ENCODE data around the gene TNS1. TPM values are rescaled to one million over a fixed set of nuclear protein-coding genes. Genes with fewer than 3 reads are reported as not detected.

The TNS1 gene
- total and polyA plus RNA-seq, 7 donors = 73.4 to 742 (median 276) TPM

- no peak overlapping the region for H3K4me3 ChIP-seq
- TF ChIP-seq CTCF (IDR thresholded peaks at IDR 0.05) = no peak
- peaks cover under 1 to 87% of the 10 kb centered on the region in 2 donors for H3K36me3 ChIP-seq (ENCODE audit: insufficient read depth in 1 of 2, low read depth in 1 of 2)
- DNase-seq (peak; percentile 80 to 85), ATAC-seq (peak in 3 of 4 donors; percentile 1 to 4 (median 1))
- no peaks in the 10 kb centered on the region for H3K27me3 ChIP-seq (ENCODE audit: insufficient read depth in 3 of 3, low read length in 2 of 3)
- intact Hi-C loops (cut with DNase I) = loop anchor here in 1 of 2 donors (2.0 kb wide), 1 partner anchor 21 kb away; no protein-coding TSS in a partner anchor
- H3K27ac ChIP-seq = peak overlapping the region; percentile 89
- H3K9me3 ChIP-seq = no peaks in the 10 kb centered on the region
- peaks cover 98% of the 10 kb centered on the region for H3K4me1 ChIP-seq
- 71 to 76% (median 76%) methylated on average over 18 of the region's 18 CpGs for WGBS, 3 donors
Observed at GRCh38 chr2:217835931-217836891, 166.6 kb downstream of the TNS1 start.

- intact Hi-C loops (cut with DNase I) = loop anchor here in 1 of 2 donors (2.0 kb wide), 1 partner anchor 22 kb away; no protein-coding TSS in a partner anchor
- H3K4me3 ChIP-seq = no peak overlapping the region
- no peak for TF ChIP-seq CTCF (IDR thresholded peaks at IDR 0.05)
- peak overlapping the region; percentile 89 for H3K27ac ChIP-seq
- WGBS, 3 donors = 83 to 91% (median 86%) methylated on average over 11 of the region's 11 CpGs
- H3K36me3 ChIP-seq (ENCODE audit: insufficient read depth in 1 of 2, low read depth in 1 of 2) = peaks cover 8 to 87% of the 10 kb centered on the region in 2 donors
- DNase-seq (peak in 1 of 2 donors; percentile 65), ATAC-seq (peak in 3 of 4 donors; percentile 9 to 31 (median 17))
- H3K9me3 ChIP-seq = no peaks in the 10 kb centered on the region
- H3K27me3 ChIP-seq (ENCODE audit: insufficient read depth in 3 of 3, low read length in 2 of 3) = no peaks in the 10 kb centered on the region
- peaks cover 98% of the 10 kb centered on the region for H3K4me1 ChIP-seq
Observed at GRCh38 chr2:217834744-217835513, 167.9 kb downstream of the TNS1 start.

- H3K27me3 ChIP-seq (ENCODE audit: insufficient read depth in 3 of 3, low read length in 2 of 3) = no peaks in the 10 kb centered on the region
- H3K27ac ChIP-seq = peak overlapping the region; percentile 89
- peaks cover 8 to 89% of the 10 kb centered on the region in 2 donors for H3K36me3 ChIP-seq (ENCODE audit: insufficient read depth in 1 of 2, low read depth in 1 of 2)
- H3K4me3 ChIP-seq = no peak overlapping the region
- peaks cover 98% of the 10 kb centered on the region for H3K4me1 ChIP-seq
- intact Hi-C loops (cut with DNase I) = loop anchor here in 1 of 2 donors (2.0 kb wide), 1 partner anchor 23 kb away; no protein-coding TSS in a partner anchor
- H3K9me3 ChIP-seq = no peaks in the 10 kb centered on the region
- 18 to 36% (median 22%) methylated on average over 3 of the region's 3 CpGs for WGBS, 3 donors
- TF ChIP-seq CTCF (IDR thresholded peaks at IDR 0.05) = no peak
- peak; percentile 66 to 81 (median 76) for ATAC-seq
- DNase-seq = peak; percentile 84 to 96
Observed at GRCh38 chr2:217834057-217834620, 168.7 kb downstream of the TNS1 start.

GRCh38 chr2:217833439-217833838 is 169.4 kb downstream of the TNS1 start:
- no peaks in the 10 kb centered on the region for H3K27me3 ChIP-seq (ENCODE audit: insufficient read depth in 3 of 3, low read length in 2 of 3)
- ATAC-seq = peak; percentile 10 to 36 (median 20)
- peaks cover 8 to 89% of the 10 kb centered on the region in 2 donors for H3K36me3 ChIP-seq (ENCODE audit: insufficient read depth in 1 of 2, low read depth in 1 of 2)
- no peaks in the 10 kb centered on the region for H3K9me3 ChIP-seq
- H3K4me3 ChIP-seq = no peak overlapping the region
- peak overlapping the region; percentile 89 for H3K27ac ChIP-seq
- peaks cover 98% of the 10 kb centered on the region for H3K4me1 ChIP-seq
- peak in 1 of 2 donors; percentile 68 for DNase-seq
- intact Hi-C loops (cut with DNase I) = no loop called here
- no peak for TF ChIP-seq CTCF (IDR thresholded peaks at IDR 0.05)
- 49 to 81% (median 57%) methylated on average over 8 of the region's 8 CpGs for WGBS, 3 donors
